A549 (cell line): ENCODE results near the gene GPATCH2. TPM values are rescaled to one million over a fixed set of nuclear protein-coding genes. Genes with fewer than 3 reads are reported as not detected.

Experiments
- ATAC-seq, 2 experiments: fragments of 200-7000 bp in 1 of 2; fragments of >200 bp in 1 of 2; cut with Nextera tagmentation in 1 of 2; cut with Tn5 transposase in 1 of 2; 3 replicates each; pipeline versions ENCODE4 v1.8.0 to v1.9.1; 2018 to 2020; ENCODE audit warnings: mild to moderate bottlenecking in 1 of 2, moderate library complexity in 1 of 2
- CTCF ChIA-PET: fragments of 300-600 bp; sonication (Branson Sonifier 250); formaldehyde crosslinking; extraction: SDS; loops from one replicate; lab custom pipeline; 2021; ENCODE audit warnings: antibody characterized with exemption, inconsistent platforms; lab: Yijun Ruan, JAX
- POLR2A ChIA-PET: fragments of 350-600 bp; formaldehyde crosslinking; extraction: SDS; loops from one replicate; lab custom pipeline; 2021; ENCODE audit warnings: antibody characterized with exemption, inconsistent platforms; lab: Yijun Ruan, JAX
- DNase-seq, 2 experiments: peaks; one replicate each; pipeline versions ENCODE4 v3.0.0 to v3.0.0-alpha.2; 2011 to 2016; ENCODE audit warnings: low read depth in 1 of 2, low spot score in 1 of 2
- FAIRE-seq: peaks from 2 replicates; lab custom pipeline; 2011; peaks lifted over from hg19 to GRCh38; lab: Jason Lieb, UNC
- H3K27ac ChIP-seq, 2 experiments: fragments of >200 bp; sonication (Bioruptor Twin); formaldehyde crosslinking; 3 replicates each; pipeline ENCODE4 v1.5.1; 2016 to 2017
- H3K4me1 ChIP-seq: fragments of >200 bp; sonication (Bioruptor Twin); formaldehyde crosslinking; 3 replicates; pipeline ENCODE4 v1.6.1; 2016
- H3K4me2 ChIP-seq: fragments of >200 bp; sonication (Bioruptor Twin); formaldehyde crosslinking; 3 replicates; pipeline ENCODE4 v1.6.1; 2016
- H3K4me3 ChIP-seq: fragments of >200 bp; sonication (Bioruptor Twin); formaldehyde crosslinking; 3 replicates; pipeline ENCODE4 v1.5.1; 2016
- H3K9me3 ChIP-seq: fragments of >200 bp; sonication (Bioruptor Twin); formaldehyde crosslinking; 3 replicates; pipeline ENCODE4 v1.6.1; 2016
- BHLHE40 ChIP-seq: IDR thresholded peaks from 2 replicates; pipeline ENCODE4 v1.6.1; 2012; ENCODE audit warnings: low read depth, low read length, inconsistent platforms
- CBX2 ChIP-seq: fragments of 200-600 bp; sonication (generic); IDR thresholded peaks from 2 replicates; pipeline ENCODE4 v1.6.1; 2016; ENCODE audit warnings: low read depth, mild to moderate bottlenecking, borderline replicate concordance
- CEBPB ChIP-seq, 2 experiments: fragments of >200 bp in 1 of 2; sonication (Bioruptor Twin) in 1 of 2; formaldehyde crosslinking in 1 of 2; IDR thresholded peaks; 2 replicates each; pipeline ENCODE4 v1.6.1; 2012 to 2016
- CHD2 ChIP-seq: fragments of 150-350 bp; IDR thresholded peaks from 2 replicates; pipeline ENCODE4 v1.6.1; 2014; ENCODE audit warnings: low read length; ENCODE audit not compliant: partially characterized antibody
- CHD4 ChIP-seq: fragments of 200-600 bp; sonication (generic); IDR thresholded peaks from 2 replicates; pipeline ENCODE4 v1.6.1; 2016; ENCODE audit warnings: antibody characterized with exemption, mild to moderate bottlenecking, borderline replicate concordance
- EHF ChIP-seq: fragments of 250-450 bp; sonication (Bioruptor Pico); IDR thresholded peaks from 2 replicates; pipeline ENCODE4 v1.5.0; 2020; ENCODE audit warnings: mild to moderate bottlenecking
- EP300 ChIP-seq, 2 experiments: fragments of >200 bp; sonication (Bioruptor Twin); formaldehyde crosslinking; IDR thresholded peaks; 2 replicates in 1 of 2; 3 replicates in 1 of 2; pipeline ENCODE4 v1.6.1; 2016 to 2017
- FOXS1 ChIP-seq: fragments of 250-450 bp; sonication (Bioruptor Pico); IDR thresholded peaks from 2 replicates; pipeline ENCODE4 v1.5.0; 2020; ENCODE audit warnings: mild to moderate bottlenecking, moderate library complexity
- GATA3 ChIP-seq: IDR thresholded peaks from 2 replicates; pipeline ENCODE4 v1.6.1; 2012; ENCODE audit warnings: borderline replicate concordance
- HOXA7 ChIP-seq: fragments of 250-450 bp; sonication (Bioruptor Pico); IDR thresholded peaks from 2 replicates; pipeline ENCODE4 v1.5.0; 2020; ENCODE audit warnings: mild to moderate bottlenecking, moderate library complexity
- KDM5A ChIP-seq: fragments of 200-600 bp; sonication (generic); IDR thresholded peaks from 2 replicates; pipeline ENCODE4 v1.6.1; 2016; ENCODE audit warnings: antibody characterized with exemption, mild to moderate bottlenecking
- NPAS2 ChIP-seq: fragments of 250-450 bp; sonication (Bioruptor Pico); IDR thresholded peaks from 2 replicates; pipeline ENCODE4 v1.8.0; 2022; ENCODE audit warnings: mild to moderate bottlenecking, moderate library complexity, borderline replicate concordance
- NR3C1 ChIP-seq: fragments of >200 bp; sonication (Bioruptor Twin); formaldehyde crosslinking; IDR thresholded peaks from 3 replicates; pipeline ENCODE4 v1.6.1; 2017
- POLR2A ChIP-seq: IDR thresholded peaks from 2 replicates; pipeline ENCODE4 v1.6.1; 2012; ENCODE audit warnings: mild to moderate bottlenecking, low read length
- POLR2AphosphoS2 ChIP-seq: conservative IDR thresholded peaks from 2 replicates; pipeline ENCODE4 v1.6.1; 2012; ENCODE audit warnings: low read length, improper control_type of control experiment, inconsistent platforms
- RCOR1 ChIP-seq: fragments of 150-350 bp; IDR thresholded peaks from 2 replicates; pipeline ENCODE4 v1.6.1; 2014; ENCODE audit warnings: antibody characterized with exemption, low read length, low read depth
- REST ChIP-seq: fragments of 200-600 bp; sonication (generic); IDR thresholded peaks from 2 replicates; pipeline ENCODE4 v1.6.1; 2016; ENCODE audit warnings: antibody characterized with exemption, mild to moderate bottlenecking, moderate library complexity
- RFX5 ChIP-seq: fragments of 450-650 bp; IDR thresholded peaks from 2 replicates; pipeline ENCODE4 v1.7.1; 2014; ENCODE audit warnings: antibody characterized with exemption, mild to moderate bottlenecking, moderate library complexity
- SREBF2 ChIP-seq: fragments of 450-650 bp; IDR thresholded peaks from 2 replicates; pipeline ENCODE4 v1.6.1; 2014; ENCODE audit warnings: mild to moderate bottlenecking, moderate library complexity
- ZFP36 ChIP-seq: fragments of 450-650 bp; IDR thresholded peaks from 2 replicates; pipeline ENCODE4 v1.6.1; 2014; ENCODE audit warnings: borderline replicate concordance; ENCODE audit not compliant: partially characterized antibody
- ZNF302 ChIP-seq: fragments of 250-450 bp; sonication (Bioruptor Pico); IDR thresholded peaks from 2 replicates; pipeline ENCODE4 v1.9.0; 2021; ENCODE audit warnings: inconsistent platforms, mild to moderate bottlenecking, moderate library complexity
- WGBS: methylation state at CpG from one replicate; pipeline ENCODE4 v1.1.6; 2017; ENCODE audit errors: missing lambda C conversion rate; 5-methylcytosine and 5-hydroxymethylcytosine counted together
- polyA plus RNA-seq, 4 experiments: library from polyadenylated mRNA; depleted of rRNA in 3 of 4; stranded (reverse); fragments of >200 nt; fragmentation: RNase III in 1 of 4; extraction: RNeasy Plus Mini Kit Qiagen cat#74134 plus additional on column Dnase treatment in 1 of 4; gene quantifications; 2 replicates in 3 of 4; 3 replicates in 1 of 4; pipeline ENCODE4 v1.2.3, GENCODE V29; 2011 to 2017
- TF ChIP-seq, protein P1 (sequence below): fragments of >200 bp; sonication (Bioruptor Twin); formaldehyde crosslinking; IDR thresholded peaks from 2 replicates; pipeline ENCODE4 v1.6.1; 2016
- TF ChIP-seq, protein P2 (sequence below): fragments of 150-350 bp; IDR thresholded peaks from 2 replicates; pipeline ENCODE4 v1.6.1; 2014; ENCODE audit warnings: low read depth, mild to moderate bottlenecking, low read length
- TF ChIP-seq, protein P3 (sequence below): IDR thresholded peaks from 2 replicates; pipeline ENCODE4 v1.6.1; 2012
- TF ChIP-seq, protein P4 (sequence below): fragments of >200 bp; sonication (Bioruptor Twin); formaldehyde crosslinking; IDR thresholded peaks from 3 replicates; pipeline ENCODE4 v1.5.1; 2016
- TF ChIP-seq, protein P5 (sequence below): fragments of 450-650 bp; IDR thresholded peaks from 2 replicates; pipeline ENCODE4 v1.6.1; 2014; ENCODE audit warnings: antibody characterized with exemption

The GPATCH2 gene
- polyA plus RNA-seq, 2 of the 4 experiments (the other 2 are of a cell fraction), result 10.8 to 18.6 TPM

DNA sequence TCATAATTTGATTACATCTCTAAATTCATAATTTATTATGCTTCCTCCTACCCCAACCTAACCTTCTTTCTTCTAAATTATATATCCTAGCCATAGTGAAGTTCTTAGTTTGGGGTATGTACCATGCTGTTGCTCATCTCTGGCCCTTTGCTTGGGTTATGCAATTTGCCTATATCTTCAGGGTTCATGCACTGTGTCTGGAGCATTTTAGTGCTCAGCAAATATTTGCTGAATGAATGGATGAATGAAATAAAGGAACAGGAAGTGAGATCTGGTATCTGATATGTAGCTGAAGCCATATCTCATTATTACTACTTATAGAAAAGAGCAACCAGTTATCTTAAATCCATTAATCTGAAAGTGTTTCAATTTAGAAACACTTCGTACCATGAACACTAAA is 137.6 kb downstream of the GPATCH2 start:
- H3K4me3 ChIP-seq, result no peak overlapping the region
- ATAC-seq (peak in 1 of 2 experiments; percentile 56; a peak in 2 of 6 replicates), DNase-seq (peak in 1 of 2 experiments; percentile 30), FAIRE-seq (no peak)
- POLR2A ChIA-PET, result no interaction called here
- TF ChIP-seq CBX2 (no peak), NPAS2 (CRISPR knock-in tag) (no peak), CEBPB (IDR thresholded peaks at IDR 0.05) (peak in 1 of 2 experiments; percentile 65; a peak in 1 of 4 replicates), POLR2A (no peak), GATA3 (peak; percentile 62; the same call in 1 of the 2 replicates), HOXA7 (CRISPR knock-in tag) (no peak), KDM5A (no peak), CHD2 (no peak), CHD4 (no peak), RCOR1 (no peak), ZFP36 (no peak), EHF (CRISPR knock-in tag) (no peak)
- TF ChIP-seq, protein P1, sequence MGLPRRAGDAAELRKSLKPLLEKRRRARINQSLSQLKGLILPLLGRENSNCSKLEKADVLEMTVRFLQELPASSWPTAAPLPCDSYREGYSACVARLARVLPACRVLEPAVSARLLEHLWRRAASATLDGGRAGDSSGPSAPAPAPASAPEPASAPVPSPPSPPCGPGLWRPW, result no peak
- TF ChIP-seq, protein P2, sequence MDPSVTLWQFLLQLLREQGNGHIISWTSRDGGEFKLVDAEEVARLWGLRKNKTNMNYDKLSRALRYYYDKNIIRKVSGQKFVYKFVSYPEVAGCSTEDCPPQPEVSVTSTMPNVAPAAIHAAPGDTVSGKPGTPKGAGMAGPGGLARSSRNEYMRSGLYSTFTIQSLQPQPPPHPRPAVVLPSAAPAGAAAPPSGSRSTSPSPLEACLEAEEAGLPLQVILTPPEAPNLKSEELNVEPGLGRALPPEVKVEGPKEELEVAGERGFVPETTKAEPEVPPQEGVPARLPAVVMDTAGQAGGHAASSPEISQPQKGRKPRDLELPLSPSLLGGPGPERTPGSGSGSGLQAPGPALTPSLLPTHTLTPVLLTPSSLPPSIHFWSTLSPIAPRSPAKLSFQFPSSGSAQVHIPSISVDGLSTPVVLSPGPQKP, result no peak
- TF ChIP-seq, protein P3, sequence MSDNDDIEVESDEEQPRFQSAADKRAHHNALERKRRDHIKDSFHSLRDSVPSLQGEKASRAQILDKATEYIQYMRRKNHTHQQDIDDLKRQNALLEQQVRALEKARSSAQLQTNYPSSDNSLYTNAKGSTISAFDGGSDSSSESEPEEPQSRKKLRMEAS, result no peak
- TF ChIP-seq, protein P4, sequence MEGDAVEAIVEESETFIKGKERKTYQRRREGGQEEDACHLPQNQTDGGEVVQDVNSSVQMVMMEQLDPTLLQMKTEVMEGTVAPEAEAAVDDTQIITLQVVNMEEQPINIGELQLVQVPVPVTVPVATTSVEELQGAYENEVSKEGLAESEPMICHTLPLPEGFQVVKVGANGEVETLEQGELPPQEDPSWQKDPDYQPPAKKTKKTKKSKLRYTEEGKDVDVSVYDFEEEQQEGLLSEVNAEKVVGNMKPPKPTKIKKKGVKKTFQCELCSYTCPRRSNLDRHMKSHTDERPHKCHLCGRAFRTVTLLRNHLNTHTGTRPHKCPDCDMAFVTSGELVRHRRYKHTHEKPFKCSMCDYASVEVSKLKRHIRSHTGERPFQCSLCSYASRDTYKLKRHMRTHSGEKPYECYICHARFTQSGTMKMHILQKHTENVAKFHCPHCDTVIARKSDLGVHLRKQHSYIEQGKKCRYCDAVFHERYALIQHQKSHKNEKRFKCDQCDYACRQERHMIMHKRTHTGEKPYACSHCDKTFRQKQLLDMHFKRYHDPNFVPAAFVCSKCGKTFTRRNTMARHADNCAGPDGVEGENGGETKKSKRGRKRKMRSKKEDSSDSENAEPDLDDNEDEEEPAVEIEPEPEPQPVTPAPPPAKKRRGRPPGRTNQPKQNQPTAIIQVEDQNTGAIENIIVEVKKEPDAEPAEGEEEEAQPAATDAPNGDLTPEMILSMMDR, result no peak
- H3K27ac ChIP-seq, result no peak overlapping the region
- 88% methylated on average over 1 of the region's 1 CpG for WGBS
- peak overlapping the region; percentile 27; the same call in 1 of the 3 replicates for H3K4me2 ChIP-seq
- peaks cover 10% of the 10 kb centered on the region; the same call in 2 of the 3 replicates for H3K4me1 ChIP-seq
- no peaks in the 10 kb centered on the region for H3K9me3 ChIP-seq
- CTCF ChIA-PET, result interaction anchor here (0.8 kb wide), 1 partner anchor 12 kb away, joined by 3 read pairs; no protein-coding TSS in a partner anchor

DNA sequence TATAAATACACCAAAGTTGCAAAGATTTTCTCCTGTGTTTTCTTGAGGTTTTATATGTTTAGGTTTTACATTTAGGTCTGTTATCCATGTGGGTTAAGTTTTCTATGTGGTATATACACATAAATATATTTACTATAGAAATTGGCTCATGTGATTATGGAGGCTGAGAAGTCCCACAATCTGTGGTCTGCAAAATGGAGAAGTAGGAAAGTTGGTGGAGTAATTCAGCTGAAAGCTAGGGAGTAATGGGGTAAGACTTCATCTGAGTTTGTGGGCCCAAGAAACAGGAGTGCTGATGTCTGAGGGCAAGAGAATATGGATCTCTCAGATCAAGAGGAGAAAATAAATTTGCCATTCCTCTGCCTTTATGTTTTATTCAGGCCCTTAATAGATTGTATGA is 146.0 kb downstream of the GPATCH2 start:
- POLR2A ChIA-PET, result no interaction called here
- FAIRE-seq, result no peak
- H3K4me3 ChIP-seq, result no peak overlapping the region
- no peak for TF ChIP-seq NR3C1
- TF ChIP-seq, protein P5, sequence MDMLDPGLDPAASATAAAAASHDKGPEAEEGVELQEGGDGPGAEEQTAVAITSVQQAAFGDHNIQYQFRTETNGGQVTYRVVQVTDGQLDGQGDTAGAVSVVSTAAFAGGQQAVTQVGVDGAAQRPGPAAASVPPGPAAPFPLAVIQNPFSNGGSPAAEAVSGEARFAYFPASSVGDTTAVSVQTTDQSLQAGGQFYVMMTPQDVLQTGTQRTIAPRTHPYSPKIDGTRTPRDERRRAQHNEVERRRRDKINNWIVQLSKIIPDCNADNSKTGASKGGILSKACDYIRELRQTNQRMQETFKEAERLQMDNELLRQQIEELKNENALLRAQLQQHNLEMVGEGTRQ, result no peak
- TF ChIP-seq EHF (CRISPR knock-in tag), result no peak
- no peak for TF ChIP-seq REST
- no peak for TF ChIP-seq ZNF302
- no peak for TF ChIP-seq BHLHE40
- no peak for TF ChIP-seq POLR2AphosphoS2
- no peak for TF ChIP-seq SREBF2
- no peak for TF ChIP-seq RFX5
- TF ChIP-seq HOXA7 (CRISPR knock-in tag), result no peak
- TF ChIP-seq EP300 (IDR thresholded peaks at IDR 0.05), result no peak
- no peak for TF ChIP-seq FOXS1 (CRISPR knock-in tag)
- TF ChIP-seq, all 56 proteins: peak for 0
- ATAC-seq (no peak), DNase-seq (no peak)
- CTCF ChIA-PET, result no interaction called here
- Histone ChIP-seq H3K4me2 (no peak overlapping the region), H3K4me1 (no peaks in the 10 kb centered on the region), H3K27ac (no peak overlapping the region), H3K9me3 (no peaks in the 10 kb centered on the region)
